ENCODE results near the gene CYSRT1.

The CYSRT1 gene

GRCh38 chr9:137179761-137180160 lies 45.2 kb upstream of the CYSRT1 start:
- POLR2A ChIA-PET: interaction anchor here (0.7 kb wide), 1 partner anchor 29 kb away, joined by 3 read pairs; no protein-coding TSS in a partner anchor
- TF ChIP-seq CTCF (IDR thresholded peaks at IDR 0.05; ENCODE audit: control extremely low read depth, extremely low read depth, low read depth, missing control alignments): no peak
- CTCF ChIA-PET: interaction anchor here (1.3 to 1.9 kb wide), 2 partner anchors 19 to 57 kb away, joined by 3 to 6 read pairs; no protein-coding TSS in a partner anchor

GRCh38 chr9:137180491-137180890 lies 44.5 kb upstream of the CYSRT1 start:
- TF ChIP-seq CTCF (IDR thresholded peaks at IDR 0.05; ENCODE audit: control extremely low read depth, extremely low read depth, low read depth, missing control alignments): no peak
- POLR2A ChIA-PET: interaction anchor here (0.7 kb wide), 1 partner anchor 29 kb away, joined by 3 read pairs; no protein-coding TSS in a partner anchor
- CTCF ChIA-PET: interaction anchor here (1.3 to 2.6 kb wide), 3 partner anchors 18 to 56 kb away, joined by 3 to 7 read pairs (median 6); no protein-coding TSS in a partner anchor
- no peak for DNase-seq (ENCODE audit: extremely low spot score)

More at GRCh38 chr9:137179761-137180160, 45.2 kb upstream of the CYSRT1 start:
- no peak for DNase-seq (ENCODE audit: extremely low spot score)

- DNase-seq (ENCODE audit: extremely low spot score): no peak
Observed at GRCh38 chr9:137181680-137182079, 43.3 kb upstream of the CYSRT1 start.

GRCh38 chr9:137182836-137183235 lies 42.1 kb upstream of the CYSRT1 start:
- ChIA-PET CTCF (interaction anchor here (2.6 kb wide), 1 partner anchor 54 kb away, joined by 7 read pairs; no protein-coding TSS in a partner anchor), POLR2A (no interaction called here)
- no peak for TF ChIP-seq CTCF (IDR thresholded peaks at IDR 0.05; ENCODE audit: control extremely low read depth, extremely low read depth, low read depth, missing control alignments)
- no peak for DNase-seq (ENCODE audit: extremely low spot score)

More at GRCh38 chr9:137181680-137182079, 43.3 kb upstream of the CYSRT1 start:
- TF ChIP-seq CTCF (IDR thresholded peaks at IDR 0.05; ENCODE audit: control extremely low read depth, extremely low read depth, low read depth, missing control alignments): no peak
- ChIA-PET CTCF (interaction anchor here (1.1 to 2.6 kb wide), 3 partner anchors 17 to 55 kb away, joined by 3 to 7 read pairs (median 6); partner anchors contain the start of gene TPRN), POLR2A (no interaction called here)

- ChIA-PET POLR2A (interaction anchor here (1.0 kb wide), 1 partner anchor 12 kb away, joined by 3 read pairs; the partner anchor contains the start of gene TMEM210), CTCF (no interaction called here)
- TF ChIP-seq CTCF (IDR thresholded peaks at IDR 0.05; ENCODE audit: control extremely low read depth, extremely low read depth, low read depth, missing control alignments): no peak
- no peak for DNase-seq (ENCODE audit: extremely low spot score)
Observed at GRCh38 chr9:137183980-137184595, 40.9 kb upstream of the CYSRT1 start.

- CTCF ChIA-PET: no interaction called here
- no peak for TF ChIP-seq CTCF (IDR thresholded peaks at IDR 0.05; ENCODE audit: control extremely low read depth, extremely low read depth, low read depth, missing control alignments)
- POLR2A ChIA-PET: interaction anchor here (1.0 kb wide), 1 partner anchor 13 kb away, joined by 3 read pairs; the partner anchor contains the start of gene TMEM210
- no peak for DNase-seq (ENCODE audit: extremely low spot score)
Observed at GRCh38 chr9:137184881-137185660, 39.9 kb upstream of the CYSRT1 start.
